Measurements from ENCODE around the gene AFAP1. TPM values are rescaled to one million over a fixed set of nuclear protein-coding genes. Genes with fewer than 3 reads are reported as not detected.

AFAP1 gene
- total RNA-seq, 1 donor from 2014 or later, result 28.7 TPM

DNA sequence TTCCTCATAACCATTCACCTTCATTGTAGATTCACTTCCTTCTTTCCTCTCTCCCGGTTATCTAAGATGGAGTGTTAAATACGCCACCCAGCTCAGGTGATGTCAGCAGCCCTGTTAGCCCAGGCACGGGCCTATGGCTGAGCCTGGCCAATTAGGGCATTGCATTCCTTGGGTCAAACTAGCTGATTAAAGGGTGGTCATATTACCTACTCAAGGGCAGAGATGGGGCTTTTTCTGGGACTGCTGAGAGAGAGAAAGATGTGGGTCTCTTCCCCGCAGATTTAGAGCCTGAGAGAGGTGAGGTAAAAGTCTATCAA, 39.9 kb upstream of the AFAP1 start:
- Histone ChIP-seq H3K36me3 (no peaks in the 10 kb centered on the region), H3K9me3 (no peaks in the 10 kb centered on the region), H3K27ac (no peak overlapping the region), H3K4me3 (no peak overlapping the region), H3K4me1 (peaks cover 12% of the 10 kb centered on the region), H3K27me3 (no peaks in the 10 kb centered on the region)
- ATAC-seq (no peak), DNase-seq (no peak)
- intact Hi-C loops (cut with DNase I), result no loop called here
- no peak for TF ChIP-seq CTCF (IDR thresholded peaks at IDR 0.05)

DNA sequence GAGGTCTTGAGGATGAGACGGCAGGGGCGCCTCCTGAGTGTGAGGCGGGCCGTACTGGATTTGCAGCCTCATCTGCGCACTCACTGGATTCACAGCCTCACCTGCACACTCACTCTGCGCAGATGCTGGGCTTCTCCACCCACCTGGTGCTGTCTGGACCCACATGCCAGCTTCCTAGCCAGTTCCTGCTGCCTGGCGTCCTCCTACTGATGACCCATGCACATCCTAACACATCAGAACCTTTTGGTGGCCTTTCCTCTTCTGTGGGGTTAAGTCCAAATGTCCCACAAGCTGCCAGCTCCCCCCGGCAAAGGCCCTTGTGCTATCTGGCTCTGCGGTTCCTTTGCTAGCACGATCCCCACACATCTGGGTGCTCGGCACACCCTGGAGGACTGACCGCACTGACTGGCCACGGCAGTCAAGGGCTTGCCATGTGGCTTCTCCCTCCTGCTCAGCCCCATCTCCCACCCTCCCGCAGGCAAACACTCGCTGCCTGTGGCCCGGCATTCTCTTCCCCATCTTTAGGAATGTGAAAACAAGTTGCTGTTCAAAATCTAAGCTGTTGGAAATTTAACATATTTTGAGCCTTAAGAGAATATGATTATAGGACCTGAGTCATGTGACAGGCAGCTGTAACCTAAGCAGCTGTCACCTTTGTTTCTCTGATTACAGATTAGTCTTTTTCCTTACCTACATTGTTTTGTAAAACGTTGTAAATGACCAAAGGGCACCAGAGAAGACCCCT, 39.4 kb upstream of the AFAP1 start:
- DNase-seq, result no peak
- Histone ChIP-seq H3K9me3 (no peaks in the 10 kb centered on the region), H3K27ac (no peak overlapping the region), H3K4me3 (no peak overlapping the region), H3K4me1 (peaks cover 12% of the 10 kb centered on the region), H3K36me3 (no peaks in the 10 kb centered on the region), H3K27me3 (no peaks in the 10 kb centered on the region)
- no peak for ATAC-seq
- no peak for TF ChIP-seq CTCF (IDR thresholded peaks at IDR 0.05)
- intact Hi-C loops (cut with DNase I), result no loop called here

DNA sequence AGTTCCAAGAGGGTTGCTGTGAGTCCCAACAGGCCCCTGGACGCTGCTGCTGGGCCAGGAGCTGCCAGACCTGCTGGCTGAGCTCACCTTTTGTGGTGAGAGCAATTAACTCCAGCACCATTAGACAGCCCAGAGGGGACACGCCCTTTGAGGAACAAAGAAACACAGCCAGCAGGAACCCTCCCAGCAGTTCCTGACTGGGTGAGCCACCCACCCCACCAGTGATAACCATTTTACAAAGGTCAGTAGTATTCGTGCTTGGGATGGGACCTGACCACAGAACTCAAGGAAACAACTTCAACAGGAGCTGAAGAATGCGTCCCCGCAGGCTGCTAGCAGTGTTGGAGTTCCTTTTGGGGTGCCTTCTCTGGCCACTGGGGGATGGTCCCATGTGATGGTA, 38.8 kb upstream of the AFAP1 start:
- Histone ChIP-seq H3K9me3 (no peaks in the 10 kb centered on the region), H3K36me3 (no peaks in the 10 kb centered on the region), H3K4me1 (peaks cover 12% of the 10 kb centered on the region), H3K27ac (no peak overlapping the region), H3K4me3 (no peak overlapping the region), H3K27me3 (no peaks in the 10 kb centered on the region)
- no peak for TF ChIP-seq CTCF (IDR thresholded peaks at IDR 0.05)
- intact Hi-C loops (cut with DNase I), result no loop called here
- DNase-seq, result no peak
- ATAC-seq, result peak; percentile 66

DNA sequence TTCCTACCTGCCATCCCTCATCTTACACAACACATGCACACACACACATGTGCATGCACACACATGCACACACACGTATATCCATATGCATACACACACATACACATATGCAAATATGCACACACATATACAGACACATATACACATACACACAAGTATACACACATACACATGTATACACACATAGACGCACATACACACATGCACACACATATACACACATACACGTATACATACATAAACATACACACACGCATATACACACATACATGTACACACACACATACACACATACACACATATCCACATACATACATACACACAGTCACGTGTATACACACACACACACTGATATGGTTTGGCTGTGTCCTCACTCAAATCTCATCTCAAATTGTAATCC, 37.0 kb upstream of the AFAP1 start:
- DNase-seq (no peak), ATAC-seq (no peak)
- Histone ChIP-seq H3K36me3 (no peaks in the 10 kb centered on the region), H3K9me3 (no peaks in the 10 kb centered on the region), H3K27ac (no peak overlapping the region), H3K4me3 (no peak overlapping the region), H3K27me3 (no peaks in the 10 kb centered on the region), H3K4me1 (peaks cover 14% of the 10 kb centered on the region)
- no peak for TF ChIP-seq CTCF (IDR thresholded peaks at IDR 0.05)
- intact Hi-C loops (cut with DNase I), result no loop called here

DNA sequence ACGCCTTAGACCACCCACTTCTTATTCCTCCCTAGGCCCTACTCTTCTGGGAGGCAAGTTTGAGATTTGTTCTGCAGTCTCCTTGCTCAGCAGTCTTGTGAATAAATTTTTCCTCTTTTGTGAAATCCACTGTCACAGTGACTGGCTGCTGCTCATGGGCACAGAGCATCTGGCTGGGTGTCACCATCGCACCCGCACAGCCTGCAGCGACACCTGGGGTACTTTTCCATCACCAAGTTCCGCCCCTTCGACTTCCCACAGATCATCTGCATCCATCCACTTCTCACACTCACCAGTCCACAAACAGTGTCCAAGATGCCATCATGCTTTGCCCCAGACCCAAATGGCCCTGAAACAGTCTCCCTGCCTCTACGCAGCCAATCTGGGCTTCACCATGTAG, 36.4 kb upstream of the AFAP1 start:
- DNase-seq, result no peak
- Histone ChIP-seq H3K9me3 (no peaks in the 10 kb centered on the region), H3K4me1 (peaks cover 20% of the 10 kb centered on the region), H3K36me3 (no peaks in the 10 kb centered on the region), H3K27ac (no peak overlapping the region), H3K27me3 (no peaks in the 10 kb centered on the region), H3K4me3 (no peak overlapping the region)
- TF ChIP-seq CTCF (IDR thresholded peaks at IDR 0.05), result no peak
- intact Hi-C loops (cut with DNase I), result no loop called here
- ATAC-seq, result no peak

- ATAC-seq (no peak), DNase-seq (no peak)
- Histone ChIP-seq H3K27ac (no peak overlapping the region), H3K9me3 (no peaks in the 10 kb centered on the region), H3K4me3 (no peak overlapping the region), H3K27me3 (no peaks in the 10 kb centered on the region), H3K4me1 (peaks cover 33% of the 10 kb centered on the region), H3K36me3 (no peaks in the 10 kb centered on the region)
- no peak for TF ChIP-seq CTCF (IDR thresholded peaks at IDR 0.05)
- intact Hi-C loops (cut with DNase I), result no loop called here
Observed at GRCh38 chr4:7974425-7974824, 34.8 kb upstream of the AFAP1 start.
